GM10266 (cell line): ENCODE data around the gene CPNE4.

Source experiments
- DNase-seq: peaks from one replicate; pipeline ENCODE4 v3.0.0; 2012; ENCODE audit errors: extremely low spot score
- CTCF ChIP-seq: IDR thresholded peaks from 2 replicates; pipeline ENCODE4 v1.5.1; 2012; ENCODE audit warnings: mild to moderate bottlenecking, low read depth; ENCODE audit not compliant: control insufficient read depth, insufficient read depth; ENCODE audit errors: missing control alignments

Gene CPNE4

GRCh38 chr3:131796111-131796510 lies 238.7 kb downstream of the CPNE4 start:
- no peak for DNase-seq
- TF ChIP-seq CTCF = no peak

- peak; percentile 5 for DNase-seq
- TF ChIP-seq CTCF = no peak
Observed at GRCh38 chr3:131795390-131796090, 239.3 kb downstream of the CPNE4 start.

DNA sequence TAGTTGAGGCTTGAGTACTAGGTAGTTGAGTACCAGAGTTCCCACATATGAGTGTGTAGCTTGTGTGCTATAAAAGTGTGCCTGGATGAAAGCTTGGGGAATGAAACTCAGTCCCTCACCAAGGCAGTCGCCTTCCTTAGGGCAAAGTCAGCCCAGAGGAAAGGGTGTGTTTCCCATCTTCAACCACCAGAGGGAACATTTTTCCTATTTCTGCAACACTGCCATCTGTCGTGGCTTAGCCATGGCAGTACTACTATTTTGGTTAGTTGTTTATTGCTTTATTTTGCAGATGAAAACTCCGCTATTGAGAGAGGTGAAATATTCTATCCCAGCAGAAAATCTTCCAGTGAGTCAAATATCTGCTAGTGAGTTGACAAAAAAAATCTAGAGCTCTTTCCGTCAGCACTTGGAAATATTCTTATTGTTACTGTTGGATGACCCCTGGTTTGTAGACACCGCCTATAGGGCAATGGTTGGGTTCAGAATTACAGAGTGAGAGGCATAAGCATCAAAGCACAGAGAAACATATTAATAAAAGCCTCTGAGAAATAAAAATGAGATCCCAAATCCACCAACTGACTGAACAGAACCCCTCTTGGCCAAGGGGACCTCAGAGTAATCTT lies 239.9 kb downstream of the CPNE4 start:
- DNase-seq = peak; percentile 40
- peak; percentile 80 for TF ChIP-seq CTCF

GRCh38 chr3:131793870-131794269 lies 240.9 kb downstream of the CPNE4 start:
- DNase-seq = no peak
- TF ChIP-seq CTCF = no peak

- TF ChIP-seq CTCF = no peak
- DNase-seq = no peak
Observed at GRCh38 chr3:131789188-131789587, 245.6 kb downstream of the CPNE4 start.

DNA sequence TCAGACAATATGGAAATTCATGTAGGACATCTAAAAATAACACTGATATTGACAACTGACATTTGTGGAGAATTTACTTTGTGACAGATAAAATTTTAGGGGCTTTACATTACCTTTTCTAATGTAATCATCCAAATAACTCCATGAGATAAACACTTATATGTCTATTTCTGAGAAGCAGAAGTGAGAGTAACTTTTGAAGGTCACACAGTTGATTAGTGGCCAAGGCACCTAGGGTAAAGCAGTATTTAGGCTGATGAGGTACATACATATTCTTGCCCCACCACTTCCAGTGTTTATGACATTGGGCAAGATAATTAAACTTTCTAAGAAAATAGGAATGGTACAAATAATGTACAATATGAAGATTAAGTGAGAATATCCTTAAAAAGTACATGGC lies 248.4 kb downstream of the CPNE4 start:
- TF ChIP-seq CTCF = no peak
- DNase-seq = no peak

DNA sequence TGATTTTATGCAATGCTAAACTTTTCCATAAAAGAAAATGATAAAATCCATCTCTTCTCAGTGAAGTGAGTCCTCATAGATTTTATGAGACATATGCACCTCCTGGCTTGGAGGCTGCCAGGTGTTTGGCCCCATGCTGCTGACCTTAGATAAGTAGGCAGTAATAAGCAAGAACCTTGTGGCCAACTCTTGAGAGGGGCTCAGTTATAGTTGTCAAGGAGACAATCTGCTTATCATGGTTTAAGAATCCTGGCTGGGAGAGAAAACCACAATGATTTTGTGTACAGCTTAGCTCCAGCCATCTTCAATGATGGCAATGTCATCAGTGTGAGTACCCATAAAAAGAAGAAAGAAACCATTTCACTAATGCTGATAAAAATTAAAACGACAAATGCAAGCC lies 252.1 kb downstream of the CPNE4 start:
- no peak for TF ChIP-seq CTCF
- DNase-seq = no peak
